Endothelial cell of umbilical vein (primary cell): Measurements from ENCODE around the gene CYP4F22.

ENCODE experiments used
- POLR2A ChIP-seq: IDR thresholded peaks from 2 replicates; pipeline ENCODE4 v1.6.1; 2012; ENCODE audit warnings: low read depth, mild to moderate bottlenecking, control low read depth, low read length
- TF ChIP-seq, protein P1 (sequence below), 2 donors: IDR thresholded peaks; 1 replicate in 1 of 2; 2 replicates in 1 of 2; pipeline ENCODE4 v1.5.1; 2011; ENCODE audit warnings: low read length in 2 of 2, mild to moderate bottlenecking in 2 of 2, moderate library complexity in 2 of 2, control low read depth in 1 of 2, inconsistent platforms in 1 of 2, low read depth in 1 of 2; ENCODE audit not compliant: insufficient read depth in 1 of 2; ENCODE audit errors: extremely low read depth in 1 of 2
- TF ChIP-seq, protein P2 (sequence below): IDR thresholded peaks from 2 replicates; pipeline ENCODE4 v1.6.1; 2011; ENCODE audit not compliant: insufficient read depth, insufficient read length

DNA sequence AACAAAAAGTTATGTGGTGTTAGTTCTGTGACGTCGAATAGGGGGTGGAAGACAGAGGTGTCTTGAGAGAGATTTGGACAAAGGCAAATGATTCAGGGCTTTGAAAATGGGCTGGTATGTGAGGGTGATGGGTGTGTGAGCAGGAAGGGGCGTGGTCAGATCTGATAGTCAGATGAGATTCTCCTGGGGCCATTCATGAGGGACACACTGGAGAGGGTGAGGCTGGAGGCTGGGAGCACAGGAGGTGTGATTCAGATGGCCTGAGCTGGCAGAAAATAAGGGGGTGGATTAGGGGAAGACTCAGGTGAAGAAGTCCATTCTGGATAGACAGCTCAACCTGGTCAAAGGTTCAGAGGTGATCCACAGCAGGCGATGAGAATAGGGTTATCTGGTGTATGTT is 28.0 kb downstream of the CYP4F22 start:
- TF ChIP-seq, protein P1, sequence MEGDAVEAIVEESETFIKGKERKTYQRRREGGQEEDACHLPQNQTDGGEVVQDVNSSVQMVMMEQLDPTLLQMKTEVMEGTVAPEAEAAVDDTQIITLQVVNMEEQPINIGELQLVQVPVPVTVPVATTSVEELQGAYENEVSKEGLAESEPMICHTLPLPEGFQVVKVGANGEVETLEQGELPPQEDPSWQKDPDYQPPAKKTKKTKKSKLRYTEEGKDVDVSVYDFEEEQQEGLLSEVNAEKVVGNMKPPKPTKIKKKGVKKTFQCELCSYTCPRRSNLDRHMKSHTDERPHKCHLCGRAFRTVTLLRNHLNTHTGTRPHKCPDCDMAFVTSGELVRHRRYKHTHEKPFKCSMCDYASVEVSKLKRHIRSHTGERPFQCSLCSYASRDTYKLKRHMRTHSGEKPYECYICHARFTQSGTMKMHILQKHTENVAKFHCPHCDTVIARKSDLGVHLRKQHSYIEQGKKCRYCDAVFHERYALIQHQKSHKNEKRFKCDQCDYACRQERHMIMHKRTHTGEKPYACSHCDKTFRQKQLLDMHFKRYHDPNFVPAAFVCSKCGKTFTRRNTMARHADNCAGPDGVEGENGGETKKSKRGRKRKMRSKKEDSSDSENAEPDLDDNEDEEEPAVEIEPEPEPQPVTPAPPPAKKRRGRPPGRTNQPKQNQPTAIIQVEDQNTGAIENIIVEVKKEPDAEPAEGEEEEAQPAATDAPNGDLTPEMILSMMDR (IDR thresholded peaks at IDR 0.05; ENCODE audit: extremely low read depth in 1 of 2, insufficient read depth in 1 of 2, low read depth in 1 of 2, low read length in 2 of 2), result no peak
- TF ChIP-seq POLR2A, result no peak
- TF ChIP-seq, protein P2, sequence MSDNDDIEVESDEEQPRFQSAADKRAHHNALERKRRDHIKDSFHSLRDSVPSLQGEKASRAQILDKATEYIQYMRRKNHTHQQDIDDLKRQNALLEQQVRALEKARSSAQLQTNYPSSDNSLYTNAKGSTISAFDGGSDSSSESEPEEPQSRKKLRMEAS, result no peak
